Ecto neural progenitor cell (in vitro differentiated cells): ENCODE results near the gene MRGPRD.

Experiments used
- DNase-seq: peaks from one replicate; pipeline ENCODE4 v3.0.0-alpha.2; 2018; ENCODE audit warnings: low spot score

Gene MRGPRD

GRCh38 chr11:69005631-69006368 is 25.0 kb upstream of the MRGPRD start:
- DNase-seq: peak; percentile 44

- DNase-seq: no peak
These were observed 24.4 kb upstream of the MRGPRD start for GRCh38 chr11:69005183-69005630.

- DNase-seq: peak; percentile 21
These were observed 23.8 kb upstream of the MRGPRD start for GRCh38 chr11:69004411-69005182.

GRCh38 chr11:69003866-69004367 is 23.1 kb upstream of the MRGPRD start:
- peak; percentile 31 for DNase-seq

- peak; percentile 37 for DNase-seq
These were observed 22.6 kb upstream of the MRGPRD start for GRCh38 chr11:69003301-69003865.

- peak; percentile 41 for DNase-seq
These were observed 21.9 kb upstream of the MRGPRD start for GRCh38 chr11:69002570-69003231.

- peak; percentile 13 for DNase-seq
These were observed 21.4 kb upstream of the MRGPRD start for GRCh38 chr11:69002110-69002569.

- DNase-seq: peak; percentile 41
These were observed 20.7 kb upstream of the MRGPRD start for GRCh38 chr11:69001243-69002081.

GRCh38 chr11:69000831-69001242 is 20.1 kb upstream of the MRGPRD start:
- peak; percentile 33 for DNase-seq

- peak; percentile 23 for DNase-seq
These were observed 19.6 kb upstream of the MRGPRD start for GRCh38 chr11:69000391-69000790.

- peak; percentile 31 for DNase-seq
These were observed 19.1 kb upstream of the MRGPRD start for GRCh38 chr11:68999748-69000355.

GRCh38 chr11:68999093-68999747 is 18.4 kb upstream of the MRGPRD start:
- peak; percentile 18 for DNase-seq

- peak; percentile 42 for DNase-seq
These were observed 17.7 kb upstream of the MRGPRD start for GRCh38 chr11:68998390-68998911.

GRCh38 chr11:68997995-68998348 is 17.2 kb upstream of the MRGPRD start:
- DNase-seq: peak; percentile 17

- peak; percentile 43 for DNase-seq
These were observed 16.6 kb upstream of the MRGPRD start for GRCh38 chr11:68997124-68997994.

- peak; percentile 25 for DNase-seq
These were observed 15.8 kb upstream of the MRGPRD start for GRCh38 chr11:68996376-68997123.

GRCh38 chr11:68994894-68995285 is 14.1 kb upstream of the MRGPRD start:
- no peak for DNase-seq
